Stimulated activated CD4-positive, alpha-beta T cell treated with anti-CD3 and anti-CD28 coated beads, Interleukin-15, amount 100 ng/mL, for 1 hour (primary cell): ENCODE results near the gene ST8SIA3.

ENCODE experiments used
- DNase-seq, 2 donors: peaks; one replicate each; pipeline ENCODE4 v3.0.0-alpha.2; 2020; ENCODE audit warnings: low read depth in 1 of 2, low spot score in 1 of 2

The ST8SIA3 gene

DNA sequence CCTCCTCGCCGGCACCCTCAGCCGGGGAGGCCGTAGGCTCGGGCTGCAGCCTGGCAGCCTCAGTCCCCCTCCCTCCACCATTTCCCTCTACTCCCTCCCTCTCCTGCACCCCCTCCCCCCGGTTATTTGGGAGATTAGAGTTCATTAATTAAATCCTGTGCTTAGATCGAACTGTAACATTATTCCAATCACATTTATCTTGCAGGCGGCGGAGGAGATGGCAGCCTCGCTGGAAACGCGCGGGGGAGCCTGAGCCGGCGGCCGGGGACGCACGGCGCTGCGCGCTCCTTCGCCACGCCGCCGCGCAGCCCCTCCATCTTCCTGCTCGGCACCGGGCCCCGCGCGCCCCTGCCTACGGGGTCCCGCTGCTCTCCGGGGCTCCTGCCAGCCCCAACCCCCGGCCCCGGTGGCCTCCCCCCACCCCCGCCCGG is at the start of gene ST8SIA3:
Gene ST8SIA3 (plus strand): TSS at position 287 of the 431 bp plus-strand sequence. CDS start 290 bp downstream, outside the sequence.
- no peak for DNase-seq

GRCh38 chr18:57311472-57311871 is 40.9 kb upstream of the ST8SIA3 start:
- DNase-seq = no peak

GRCh38 chr18:57312346-57313144 is 39.8 kb upstream of the ST8SIA3 start:
- no peak for DNase-seq

GRCh38 chr18:57320603-57321002 is 31.8 kb upstream of the ST8SIA3 start:
- no peak for DNase-seq

- no peak for DNase-seq
These were observed 26.7 kb upstream of the ST8SIA3 start for GRCh38 chr18:57325491-57326166.

DNA sequence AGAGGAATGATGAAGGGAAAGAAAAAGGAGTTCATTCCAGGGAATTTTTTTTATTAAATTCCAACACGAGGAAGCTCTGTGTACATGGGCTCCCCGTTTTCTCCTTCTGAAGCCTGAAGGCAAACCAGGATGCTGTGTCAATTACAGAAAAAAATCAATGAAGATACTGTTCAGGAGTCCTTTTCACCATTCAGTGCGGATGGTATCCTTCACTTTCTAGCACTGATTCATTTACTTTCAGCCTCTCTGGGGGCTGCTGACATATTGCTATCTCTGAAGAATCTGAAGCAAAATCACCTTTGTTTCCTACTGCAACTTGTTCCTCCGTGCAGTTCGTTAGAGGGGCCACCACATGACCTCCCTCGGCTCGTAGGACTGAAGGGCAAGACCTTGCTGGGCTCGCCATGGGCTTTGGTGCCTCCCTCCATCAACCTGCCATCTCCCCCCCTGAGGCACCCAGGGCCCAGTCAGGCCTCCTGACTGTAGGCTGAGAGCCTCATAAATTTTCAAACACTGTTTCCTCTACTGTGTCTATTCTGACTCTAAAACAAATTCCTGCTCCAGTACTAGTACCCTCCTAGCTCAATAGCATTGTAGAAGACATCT is 25.5 kb upstream of the ST8SIA3 start:
- no peak for DNase-seq

DNA sequence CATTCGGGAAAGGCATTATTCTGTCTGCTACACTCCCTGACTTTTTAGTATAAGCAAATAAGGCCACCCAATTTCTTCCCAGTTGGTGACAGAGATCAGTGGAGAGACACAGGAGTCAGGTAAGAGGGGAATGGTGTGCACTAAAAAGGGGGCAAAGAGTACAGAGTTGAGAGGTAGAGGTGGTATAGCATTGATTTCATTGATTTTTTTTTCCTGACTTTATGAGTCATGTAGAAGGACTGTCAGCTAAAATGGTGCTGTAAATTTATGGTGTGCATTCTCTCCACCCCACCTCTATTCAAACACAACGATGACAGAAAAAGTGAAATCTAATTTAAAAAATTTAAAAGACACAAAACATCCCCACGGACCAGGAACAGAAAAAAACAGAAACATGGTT is 23.7 kb upstream of the ST8SIA3 start:
- DNase-seq = no peak

- no peak for DNase-seq
These were observed 22.5 kb upstream of the ST8SIA3 start for GRCh38 chr18:57329856-57330255.

DNA sequence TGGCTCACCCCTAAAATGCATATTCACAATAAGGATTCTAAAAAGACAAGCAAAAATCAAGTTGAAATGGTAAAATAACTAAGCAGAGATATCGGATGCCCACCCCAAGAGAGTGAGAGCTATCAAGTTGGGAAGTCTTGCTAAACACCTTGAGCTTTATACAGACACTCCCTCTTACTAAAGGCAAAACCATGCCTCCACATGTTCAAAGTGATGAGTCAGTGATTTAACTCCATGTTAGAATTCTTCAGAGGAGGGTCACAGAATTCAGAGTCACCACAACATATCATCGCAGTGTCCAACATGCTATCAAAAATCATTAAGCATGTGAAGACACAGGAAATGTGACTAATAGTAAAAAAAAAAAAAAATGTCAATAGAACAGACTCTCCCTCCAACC is 20.6 kb upstream of the ST8SIA3 start:
- DNase-seq = no peak

DNA sequence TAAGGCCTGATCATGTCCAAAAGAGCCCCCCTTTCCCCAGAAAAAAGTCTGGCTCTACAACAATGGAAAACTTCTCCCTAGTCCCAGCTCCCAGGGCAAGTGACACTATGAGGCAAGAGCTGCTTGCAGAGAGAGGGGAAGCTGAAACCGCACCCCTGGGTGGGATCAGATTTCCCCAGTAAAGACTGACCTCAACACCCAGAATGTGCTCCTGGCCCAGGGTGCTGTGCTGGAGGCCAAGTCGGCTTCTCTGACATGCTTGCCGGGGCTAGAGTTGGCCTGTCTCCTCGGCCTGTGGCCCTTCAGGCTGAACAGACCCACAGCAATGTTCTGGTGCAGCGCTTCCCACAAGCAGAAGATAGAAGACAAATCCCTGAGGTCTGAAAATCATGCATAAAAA is 18.4 kb upstream of the ST8SIA3 start:
- no peak for DNase-seq

DNA sequence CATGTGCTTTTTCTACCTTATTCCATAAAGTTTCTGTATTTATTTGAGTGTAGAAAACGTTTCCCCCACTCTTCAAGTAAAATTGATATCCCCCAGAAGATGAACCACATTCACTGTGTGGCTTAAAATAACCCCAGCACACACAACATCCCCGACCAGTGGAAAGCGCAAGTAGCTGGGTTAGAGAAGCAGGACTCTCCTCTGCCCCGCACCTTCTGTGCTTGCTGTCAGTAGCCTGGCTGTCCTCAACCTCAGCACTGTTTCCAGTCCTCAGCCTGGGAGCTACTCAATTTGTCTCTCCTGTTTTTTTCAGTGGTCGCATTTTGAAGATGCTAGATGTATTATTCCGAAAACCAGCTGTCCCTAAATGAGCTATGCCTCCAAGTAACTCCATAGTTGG is 18.0 kb upstream of the ST8SIA3 start:
- no peak for DNase-seq

GRCh38 chr18:57336343-57336742 is 16.0 kb upstream of the ST8SIA3 start:
- no peak for DNase-seq

DNA sequence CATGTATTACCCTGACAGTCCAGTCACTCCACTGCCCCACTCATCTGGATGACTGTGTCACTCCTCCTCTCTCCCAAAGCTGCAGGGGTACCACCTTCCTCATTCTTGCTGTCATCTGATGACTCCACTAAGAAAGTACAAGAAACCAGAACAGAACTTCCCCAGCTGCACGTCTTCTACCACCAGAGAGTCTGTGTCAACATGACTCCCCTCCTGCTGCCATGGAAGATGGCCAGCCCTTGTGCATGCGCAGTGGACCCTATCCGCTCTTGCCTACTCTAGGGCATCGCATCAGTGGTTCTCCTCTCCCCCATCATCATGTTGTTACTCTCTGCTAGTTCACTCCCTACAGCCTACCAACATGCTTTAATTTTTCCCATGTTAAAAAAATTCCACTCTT is 14.5 kb upstream of the ST8SIA3 start:
- DNase-seq = no peak

DNA sequence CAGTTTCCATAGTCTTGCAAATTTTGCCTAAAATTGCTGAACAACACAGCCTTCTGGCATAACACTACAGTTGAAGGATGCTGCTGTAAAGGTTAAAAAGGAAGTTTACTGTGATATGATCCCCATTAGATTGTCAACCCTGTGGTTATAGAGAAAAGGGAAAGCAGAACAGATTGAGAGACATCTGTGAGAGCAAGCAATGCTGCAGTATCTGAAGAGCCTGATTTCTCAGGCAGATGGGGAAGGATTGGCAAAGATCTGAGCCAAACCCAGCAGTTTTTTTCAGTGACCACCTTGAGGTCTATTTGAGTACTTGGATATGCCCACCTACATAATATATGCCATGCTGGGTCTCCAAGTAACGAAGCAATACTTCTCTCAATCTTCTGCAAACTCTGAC is 8.5 kb upstream of the ST8SIA3 start:
- no peak for DNase-seq

DNA sequence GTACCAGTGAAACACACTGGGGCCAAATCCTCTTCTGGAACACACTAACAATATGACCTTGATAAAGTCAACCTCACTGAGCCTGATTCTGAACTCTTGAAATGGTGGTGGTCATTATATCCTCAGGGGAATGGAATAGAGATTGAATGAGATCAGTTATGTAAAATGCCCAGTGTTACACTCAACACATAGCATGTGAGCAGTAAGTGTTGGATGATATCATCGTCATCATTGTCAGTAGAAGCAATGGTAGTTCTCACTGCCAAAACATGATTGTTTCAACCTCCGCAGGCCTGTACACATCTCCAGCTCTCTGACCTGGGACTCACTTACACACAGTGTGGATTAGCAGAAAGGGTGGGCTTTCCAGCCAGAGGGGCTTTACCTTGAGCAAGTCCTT is 5.5 kb upstream of the ST8SIA3 start:
- no peak for DNase-seq

- no peak for DNase-seq
These were observed 4.6 kb upstream of the ST8SIA3 start for GRCh38 chr18:57347784-57348183.

DNA sequence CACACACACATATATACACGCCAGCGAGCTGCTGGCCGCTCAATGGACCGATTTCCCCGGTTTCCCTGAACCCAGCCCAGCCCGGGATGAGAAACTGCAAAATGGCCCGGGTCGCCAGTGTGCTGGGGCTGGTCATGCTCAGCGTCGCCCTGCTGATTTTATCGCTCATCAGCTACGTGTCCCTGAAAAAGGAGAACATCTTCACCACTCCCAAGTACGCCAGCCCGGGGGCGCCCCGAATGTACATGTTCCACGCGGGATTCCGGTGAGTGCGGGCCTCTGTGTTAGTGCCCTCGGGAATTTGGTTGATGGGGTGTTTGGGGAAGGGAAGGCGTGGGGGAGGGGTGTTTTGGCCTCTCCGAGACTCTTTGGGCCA is 392 bp downstream of the ST8SIA3 start:
- no peak for DNase-seq

DNA sequence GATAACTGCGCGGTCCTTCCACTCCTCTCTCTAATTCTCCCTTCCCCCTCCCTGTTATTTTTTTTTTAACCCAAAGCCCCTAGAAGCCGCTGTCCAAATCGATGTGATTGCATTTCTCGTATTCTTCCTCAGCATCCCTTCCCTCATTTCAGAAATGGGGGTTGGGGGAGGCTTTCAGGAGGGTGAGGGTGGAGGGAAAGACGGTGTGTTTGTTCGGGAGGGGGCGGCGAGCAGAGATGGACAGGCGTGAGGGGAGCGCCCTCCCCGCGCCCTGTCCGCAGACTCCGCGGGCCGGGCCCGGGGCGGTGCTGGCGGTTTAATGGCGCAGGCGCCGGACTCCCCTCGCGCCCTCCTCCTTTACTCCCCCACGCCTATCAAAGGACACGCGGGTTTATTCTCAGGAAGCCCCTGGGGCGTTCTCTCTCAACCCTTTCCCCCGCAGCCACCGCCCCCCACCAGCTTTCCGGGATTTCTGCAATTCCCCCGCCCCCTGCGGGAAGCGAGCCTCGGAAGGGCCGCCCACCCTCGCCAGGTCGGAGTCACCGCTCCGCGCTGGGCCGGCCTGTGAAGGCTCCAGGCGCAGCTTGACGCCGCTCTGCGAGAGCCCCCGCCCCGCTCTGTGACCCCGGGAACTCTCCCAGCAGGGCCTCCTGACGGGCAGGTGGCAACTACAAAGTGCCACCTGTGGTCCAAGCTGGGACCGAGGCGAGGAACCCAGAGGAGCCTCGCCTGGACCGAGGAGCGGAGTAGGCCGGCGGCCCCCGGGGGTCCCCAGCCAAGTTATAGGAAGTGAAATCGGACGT is 981 bp downstream of the ST8SIA3 start:
- DNase-seq = no peak

GRCh38 chr18:57353940-57354461 is 1.6 kb downstream of the ST8SIA3 start:
- DNase-seq = peak in 1 of 2 donors; percentile 1

DNA sequence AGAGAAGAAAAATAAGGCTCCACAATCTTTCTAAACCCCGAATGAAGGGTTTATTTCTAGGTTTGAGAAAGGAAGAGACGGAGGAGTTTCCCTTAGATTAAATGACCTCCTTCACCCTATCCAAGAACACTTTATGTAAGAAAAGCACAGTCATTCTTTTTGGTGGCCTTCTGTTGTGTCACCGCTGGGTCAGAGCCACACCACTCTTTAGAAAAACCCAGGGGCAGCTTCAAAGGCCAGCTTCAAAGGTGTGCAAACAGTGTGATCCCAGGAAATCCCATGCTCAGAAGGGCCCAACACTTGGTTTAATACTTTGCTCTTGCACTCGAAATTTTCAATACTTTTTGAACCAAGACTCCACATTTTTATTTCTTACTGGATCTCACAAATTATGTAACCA is 7.1 kb downstream of the ST8SIA3 start:
- DNase-seq = no peak

DNA sequence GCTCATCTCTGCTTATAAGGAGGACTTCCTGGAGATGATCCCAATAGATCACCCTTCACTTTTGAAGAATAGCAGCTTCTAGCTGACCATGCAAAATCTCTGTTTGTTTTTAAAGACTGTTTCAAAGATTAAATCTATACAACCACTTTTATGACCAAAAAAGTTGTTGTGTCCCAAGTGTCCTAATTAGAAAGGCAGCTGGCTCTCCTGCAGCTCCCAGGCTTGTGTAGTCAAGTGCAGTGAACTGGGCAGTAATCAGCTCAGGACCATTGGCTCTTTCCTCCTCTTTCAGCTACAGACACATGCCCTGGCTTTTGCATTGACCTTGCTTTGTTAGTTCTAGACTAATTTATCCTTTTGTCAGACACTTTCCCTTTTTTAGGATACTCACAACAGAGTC is 10.4 kb downstream of the ST8SIA3 start:
- DNase-seq = no peak
